Stimulated activated CD8-positive, alpha-beta memory T cell treated with anti-CD3 and anti-CD28 coated beads, Interleukin-15, amount 100 ng/mL, for 48 hours (primary cell): Measurements from ENCODE around the gene CPA3.

Experiments used
- DNase-seq, 2 donors: peaks; one replicate each; pipeline ENCODE4 v3.0.0-alpha.2; 2020; ENCODE audit warnings: low read depth in 2 of 2

CPA3 gene

GRCh38 chr3:148922467-148922866, 57.4 kb downstream of the CPA3 start:
- no peak for DNase-seq

GRCh38 chr3:148923592-148923991, 58.5 kb downstream of the CPA3 start:
- no peak for DNase-seq

- DNase-seq: no peak
Observed at GRCh38 chr3:148924562-148924961, 59.5 kb downstream of the CPA3 start.

- DNase-seq: no peak
Observed at GRCh38 chr3:148925845-148926244, 60.7 kb downstream of the CPA3 start.

- no peak for DNase-seq
Observed at GRCh38 chr3:148930752-148931151, 65.7 kb downstream of the CPA3 start.

GRCh38 chr3:148931574-148931973, 66.5 kb downstream of the CPA3 start:
- DNase-seq: no peak

- no peak for DNase-seq
Observed at GRCh38 chr3:148932972-148933371, 67.9 kb downstream of the CPA3 start.

- DNase-seq: no peak
Observed at GRCh38 chr3:148937467-148938255, 72.6 kb downstream of the CPA3 start.

GRCh38 chr3:148938306-148938705, 73.2 kb downstream of the CPA3 start:
- no peak for DNase-seq

GRCh38 chr3:148938936-148939335, 73.8 kb downstream of the CPA3 start:
- no peak for DNase-seq

- DNase-seq: no peak
Observed at GRCh38 chr3:148940983-148941382, 75.9 kb downstream of the CPA3 start.

GRCh38 chr3:148943506-148944205, 78.6 kb downstream of the CPA3 start:
- no peak for DNase-seq

GRCh38 chr3:148945116-148945515, 80.0 kb downstream of the CPA3 start:
- no peak for DNase-seq
